GM10266 (cell line): ENCODE results near the gene AFAP1L2.

Experiments used
- DNase-seq: peaks from one replicate; pipeline ENCODE4 v3.0.0; 2012; ENCODE audit errors: extremely low spot score
- CTCF ChIP-seq: IDR thresholded peaks from 2 replicates; pipeline ENCODE4 v1.5.1; 2012; ENCODE audit warnings: mild to moderate bottlenecking, low read depth; ENCODE audit not compliant: control insufficient read depth, insufficient read depth; ENCODE audit errors: missing control alignments

Gene AFAP1L2

GRCh38 chr10:114291076-114291475, 113.2 kb downstream of the AFAP1L2 start:
- TF ChIP-seq CTCF, result no peak
- no peak for DNase-seq

- TF ChIP-seq CTCF, result no peak
- no peak for DNase-seq
Measured at GRCh38 chr10:114290038-114290437, 114.3 kb downstream of the AFAP1L2 start.

- no peak for TF ChIP-seq CTCF
- no peak for DNase-seq
Measured at GRCh38 chr10:114289096-114289436, 115.2 kb downstream of the AFAP1L2 start.

- DNase-seq, result no peak
Measured at GRCh38 chr10:114288424-114289095, 115.7 kb downstream of the AFAP1L2 start.

GRCh38 chr10:114286921-114287320, 117.4 kb downstream of the AFAP1L2 start:
- TF ChIP-seq CTCF, result no peak
- no peak for DNase-seq

More at GRCh38 chr10:114288424-114289095, 115.7 kb downstream of the AFAP1L2 start:
- no peak for TF ChIP-seq CTCF

GRCh38 chr10:114285961-114286441, 118.3 kb downstream of the AFAP1L2 start:
- DNase-seq, result no peak
- no peak for TF ChIP-seq CTCF

GRCh38 chr10:114284346-114285071, 119.8 kb downstream of the AFAP1L2 start:
- no peak for DNase-seq
- no peak for TF ChIP-seq CTCF
